ENCODE measurements around the gene FAM170B. TPM values are rescaled to one million over a fixed set of nuclear protein-coding genes. Genes with fewer than 3 reads are reported as not detected.

FAM170B gene
- total and polyA plus RNA-seq, 9 of the 15 experiments (the other 6 are each of a cell fraction or from before 2014, with no cell fraction given): 0.11 to 0.21 TPM; not detected in 7

DNA sequence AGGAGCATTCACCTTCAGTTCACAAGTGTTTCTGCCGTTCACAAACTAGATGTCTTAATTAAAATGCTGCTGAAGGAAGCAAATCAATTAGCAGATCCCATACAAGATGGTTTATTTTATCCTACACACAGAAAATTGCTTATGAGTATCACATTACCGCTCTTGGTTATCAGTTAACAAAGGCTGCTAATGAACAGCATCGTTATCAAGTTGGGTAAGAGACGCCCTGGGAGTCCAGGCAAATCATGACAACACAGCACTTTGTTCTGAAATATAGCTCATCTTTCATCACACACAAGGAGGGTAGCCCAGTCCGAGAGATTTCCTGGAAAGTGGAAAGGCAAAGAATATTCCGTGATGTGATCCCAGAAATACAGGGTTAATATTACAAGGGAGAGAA is 20.8 kb upstream of the FAM170B start (continued):
- TF ChIP-seq ZNF3 (CRISPR knock-in tag; IDR thresholded peaks at IDR 0.05) (no peak), ZFP36 (IDR thresholded peaks at IDR 0.05; ENCODE audit: low read depth, low read length, partially characterized antibody) (peak; percentile 21), ZNF354B (CRISPR knock-in tag; IDR thresholded peaks at IDR 0.05) (no peak), POLR2G (IDR thresholded peaks at IDR 0.05; ENCODE audit: low read depth, low read length) (no peak), CREM (IDR thresholded peaks at IDR 0.05; ENCODE audit: low read depth) (no peak), RCOR1 (IDR thresholded peaks at IDR 0.05; ENCODE audit: borderline replicate concordance in 1 of 2, low read depth in 2 of 2, low read length in 2 of 2) (peak in 1 of 2 experiments; percentile 60; a peak in 1 of 4 replicates), SMARCE1 (IDR thresholded peaks at IDR 0.05) (0 out of 2 replicates have a peak, but pooled peaks have one; percentile 31), KDM2B (CRISPR knock-in tag; IDR thresholded peaks at IDR 0.05) (no peak), SRSF1 (IDR thresholded peaks at IDR 0.05; ENCODE audit: low read depth, low read length) (no peak)
- TF ChIP-seq, protein P1, sequence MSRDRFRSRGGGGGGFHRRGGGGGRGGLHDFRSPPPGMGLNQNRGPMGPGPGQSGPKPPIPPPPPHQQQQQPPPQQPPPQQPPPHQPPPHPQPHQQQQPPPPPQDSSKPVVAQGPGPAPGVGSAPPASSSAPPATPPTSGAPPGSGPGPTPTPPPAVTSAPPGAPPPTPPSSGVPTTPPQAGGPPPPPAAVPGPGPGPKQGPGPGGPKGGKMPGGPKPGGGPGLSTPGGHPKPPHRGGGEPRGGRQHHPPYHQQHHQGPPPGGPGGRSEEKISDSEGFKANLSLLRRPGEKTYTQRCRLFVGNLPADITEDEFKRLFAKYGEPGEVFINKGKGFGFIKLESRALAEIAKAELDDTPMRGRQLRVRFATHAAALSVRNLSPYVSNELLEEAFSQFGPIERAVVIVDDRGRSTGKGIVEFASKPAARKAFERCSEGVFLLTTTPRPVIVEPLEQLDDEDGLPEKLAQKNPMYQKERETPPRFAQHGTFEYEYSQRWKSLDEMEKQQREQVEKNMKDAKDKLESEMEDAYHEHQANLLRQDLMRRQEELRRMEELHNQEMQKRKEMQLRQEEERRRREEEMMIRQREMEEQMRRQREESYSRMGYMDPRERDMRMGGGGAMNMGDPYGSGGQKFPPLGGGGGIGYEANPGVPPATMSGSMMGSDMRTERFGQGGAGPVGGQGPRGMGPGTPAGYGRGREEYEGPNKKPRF (IDR thresholded peaks at IDR 0.05; ENCODE audit: low read depth, low read length): no peak
- TF ChIP-seq, protein P2, sequence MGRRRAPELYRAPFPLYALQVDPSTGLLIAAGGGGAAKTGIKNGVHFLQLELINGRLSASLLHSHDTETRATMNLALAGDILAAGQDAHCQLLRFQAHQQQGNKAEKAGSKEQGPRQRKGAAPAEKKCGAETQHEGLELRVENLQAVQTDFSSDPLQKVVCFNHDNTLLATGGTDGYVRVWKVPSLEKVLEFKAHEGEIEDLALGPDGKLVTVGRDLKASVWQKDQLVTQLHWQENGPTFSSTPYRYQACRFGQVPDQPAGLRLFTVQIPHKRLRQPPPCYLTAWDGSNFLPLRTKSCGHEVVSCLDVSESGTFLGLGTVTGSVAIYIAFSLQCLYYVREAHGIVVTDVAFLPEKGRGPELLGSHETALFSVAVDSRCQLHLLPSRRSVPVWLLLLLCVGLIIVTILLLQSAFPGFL (CRISPR knock-in tag; IDR thresholded peaks at IDR 0.05): no peak
- TF ChIP-seq, protein P3, sequence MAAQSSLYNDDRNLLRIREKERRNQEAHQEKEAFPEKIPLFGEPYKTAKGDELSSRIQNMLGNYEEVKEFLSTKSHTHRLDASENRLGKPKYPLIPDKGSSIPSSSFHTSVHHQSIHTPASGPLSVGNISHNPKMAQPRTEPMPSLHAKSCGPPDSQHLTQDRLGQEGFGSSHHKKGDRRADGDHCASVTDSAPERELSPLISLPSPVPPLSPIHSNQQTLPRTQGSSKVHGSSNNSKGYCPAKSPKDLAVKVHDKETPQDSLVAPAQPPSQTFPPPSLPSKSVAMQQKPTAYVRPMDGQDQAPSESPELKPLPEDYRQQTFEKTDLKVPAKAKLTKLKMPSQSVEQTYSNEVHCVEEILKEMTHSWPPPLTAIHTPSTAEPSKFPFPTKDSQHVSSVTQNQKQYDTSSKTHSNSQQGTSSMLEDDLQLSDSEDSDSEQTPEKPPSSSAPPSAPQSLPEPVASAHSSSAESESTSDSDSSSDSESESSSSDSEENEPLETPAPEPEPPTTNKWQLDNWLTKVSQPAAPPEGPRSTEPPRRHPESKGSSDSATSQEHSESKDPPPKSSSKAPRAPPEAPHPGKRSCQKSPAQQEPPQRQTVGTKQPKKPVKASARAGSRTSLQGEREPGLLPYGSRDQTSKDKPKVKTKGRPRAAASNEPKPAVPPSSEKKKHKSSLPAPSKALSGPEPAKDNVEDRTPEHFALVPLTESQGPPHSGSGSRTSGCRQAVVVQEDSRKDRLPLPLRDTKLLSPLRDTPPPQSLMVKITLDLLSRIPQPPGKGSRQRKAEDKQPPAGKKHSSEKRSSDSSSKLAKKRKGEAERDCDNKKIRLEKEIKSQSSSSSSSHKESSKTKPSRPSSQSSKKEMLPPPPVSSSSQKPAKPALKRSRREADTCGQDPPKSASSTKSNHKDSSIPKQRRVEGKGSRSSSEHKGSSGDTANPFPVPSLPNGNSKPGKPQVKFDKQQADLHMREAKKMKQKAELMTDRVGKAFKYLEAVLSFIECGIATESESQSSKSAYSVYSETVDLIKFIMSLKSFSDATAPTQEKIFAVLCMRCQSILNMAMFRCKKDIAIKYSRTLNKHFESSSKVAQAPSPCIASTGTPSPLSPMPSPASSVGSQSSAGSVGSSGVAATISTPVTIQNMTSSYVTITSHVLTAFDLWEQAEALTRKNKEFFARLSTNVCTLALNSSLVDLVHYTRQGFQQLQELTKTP (IDR thresholded peaks at IDR 0.05; ENCODE audit: low read depth in 1 of 2, partially characterized antibody in 2 of 2): peak in 1 of 2 experiments; percentile 16
- TF ChIP-seq, protein P4, sequence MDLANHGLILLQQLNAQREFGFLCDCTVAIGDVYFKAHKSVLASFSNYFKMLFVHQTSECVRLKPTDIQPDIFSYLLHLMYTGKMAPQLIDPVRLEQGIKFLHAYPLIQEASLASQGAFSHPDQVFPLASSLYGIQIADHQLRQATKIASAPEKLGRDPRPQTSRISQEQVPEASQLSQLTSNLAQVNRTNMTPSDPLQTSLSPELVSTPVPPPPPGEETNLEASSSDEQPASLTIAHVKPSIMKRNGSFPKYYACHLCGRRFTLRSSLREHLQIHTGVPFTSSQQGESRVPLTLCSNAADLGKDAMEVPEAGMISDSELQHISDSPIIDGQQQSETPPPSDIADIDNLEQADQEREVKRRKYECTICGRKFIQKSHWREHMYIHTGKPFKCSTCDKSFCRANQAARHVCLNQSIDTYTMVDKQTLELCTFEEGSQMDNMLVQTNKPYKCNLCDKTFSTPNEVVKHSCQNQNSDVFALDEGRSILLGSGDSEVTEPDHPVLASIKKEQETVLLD (IDR thresholded peaks at IDR 0.05): no peak
- TF ChIP-seq, protein P5, sequence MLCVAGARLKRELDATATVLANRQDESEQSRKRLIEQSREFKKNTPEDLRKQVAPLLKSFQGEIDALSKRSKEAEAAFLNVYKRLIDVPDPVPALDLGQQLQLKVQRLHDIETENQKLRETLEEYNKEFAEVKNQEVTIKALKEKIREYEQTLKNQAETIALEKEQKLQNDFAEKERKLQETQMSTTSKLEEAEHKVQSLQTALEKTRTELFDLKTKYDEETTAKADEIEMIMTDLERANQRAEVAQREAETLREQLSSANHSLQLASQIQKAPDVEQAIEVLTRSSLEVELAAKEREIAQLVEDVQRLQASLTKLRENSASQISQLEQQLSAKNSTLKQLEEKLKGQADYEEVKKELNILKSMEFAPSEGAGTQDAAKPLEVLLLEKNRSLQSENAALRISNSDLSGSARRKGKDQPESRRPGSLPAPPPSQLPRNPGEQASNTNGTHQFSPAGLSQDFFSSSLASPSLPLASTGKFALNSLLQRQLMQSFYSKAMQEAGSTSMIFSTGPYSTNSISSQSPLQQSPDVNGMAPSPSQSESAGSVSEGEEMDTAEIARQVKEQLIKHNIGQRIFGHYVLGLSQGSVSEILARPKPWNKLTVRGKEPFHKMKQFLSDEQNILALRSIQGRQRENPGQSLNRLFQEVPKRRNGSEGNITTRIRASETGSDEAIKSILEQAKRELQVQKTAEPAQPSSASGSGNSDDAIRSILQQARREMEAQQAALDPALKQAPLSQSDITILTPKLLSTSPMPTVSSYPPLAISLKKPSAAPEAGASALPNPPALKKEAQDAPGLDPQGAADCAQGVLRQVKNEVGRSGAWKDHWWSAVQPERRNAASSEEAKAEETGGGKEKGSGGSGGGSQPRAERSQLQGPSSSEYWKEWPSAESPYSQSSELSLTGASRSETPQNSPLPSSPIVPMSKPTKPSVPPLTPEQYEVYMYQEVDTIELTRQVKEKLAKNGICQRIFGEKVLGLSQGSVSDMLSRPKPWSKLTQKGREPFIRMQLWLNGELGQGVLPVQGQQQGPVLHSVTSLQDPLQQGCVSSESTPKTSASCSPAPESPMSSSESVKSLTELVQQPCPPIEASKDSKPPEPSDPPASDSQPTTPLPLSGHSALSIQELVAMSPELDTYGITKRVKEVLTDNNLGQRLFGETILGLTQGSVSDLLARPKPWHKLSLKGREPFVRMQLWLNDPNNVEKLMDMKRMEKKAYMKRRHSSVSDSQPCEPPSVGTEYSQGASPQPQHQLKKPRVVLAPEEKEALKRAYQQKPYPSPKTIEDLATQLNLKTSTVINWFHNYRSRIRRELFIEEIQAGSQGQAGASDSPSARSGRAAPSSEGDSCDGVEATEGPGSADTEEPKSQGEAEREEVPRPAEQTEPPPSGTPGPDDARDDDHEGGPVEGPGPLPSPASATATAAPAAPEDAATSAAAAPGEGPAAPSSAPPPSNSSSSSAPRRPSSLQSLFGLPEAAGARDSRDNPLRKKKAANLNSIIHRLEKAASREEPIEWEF (CRISPR knock-in tag; IDR thresholded peaks at IDR 0.05): no peak

Measured in K562 (cell line).